Astrocyte of the spinal cord (primary cell): ENCODE data around the gene CTIF.

Experiments used
- DNase-seq: peaks from one replicate; pipeline ENCODE4 v3.0.0; 2011; ENCODE audit warnings: low read depth, low spot score
- H3K4me3 ChIP-seq: 2 replicates; pipeline ENCODE4 v1.5.1; 2011; ENCODE audit warnings: low read depth, mild to moderate bottlenecking, low read length, moderate library complexity
- in situ Hi-C: cut with HindIII; loops from 2 replicates; pipeline ENCODE4 v1.10.0; 2017; ENCODE audit warnings: low sequenced_read_pairs
- TF ChIP-seq, protein P1 (sequence below): IDR thresholded peaks from 2 replicates; pipeline ENCODE4 v1.5.1; 2012; ENCODE audit warnings: low read depth, mild to moderate bottlenecking, low read length, inconsistent platforms

The CTIF gene

GRCh38 chr18:48818329-48819254 is 279.8 kb downstream of the CTIF start:
- H3K4me3 ChIP-seq = no peak overlapping the region
- no peak for DNase-seq
- in situ Hi-C loops = no loop called here
- TF ChIP-seq, protein P1, sequence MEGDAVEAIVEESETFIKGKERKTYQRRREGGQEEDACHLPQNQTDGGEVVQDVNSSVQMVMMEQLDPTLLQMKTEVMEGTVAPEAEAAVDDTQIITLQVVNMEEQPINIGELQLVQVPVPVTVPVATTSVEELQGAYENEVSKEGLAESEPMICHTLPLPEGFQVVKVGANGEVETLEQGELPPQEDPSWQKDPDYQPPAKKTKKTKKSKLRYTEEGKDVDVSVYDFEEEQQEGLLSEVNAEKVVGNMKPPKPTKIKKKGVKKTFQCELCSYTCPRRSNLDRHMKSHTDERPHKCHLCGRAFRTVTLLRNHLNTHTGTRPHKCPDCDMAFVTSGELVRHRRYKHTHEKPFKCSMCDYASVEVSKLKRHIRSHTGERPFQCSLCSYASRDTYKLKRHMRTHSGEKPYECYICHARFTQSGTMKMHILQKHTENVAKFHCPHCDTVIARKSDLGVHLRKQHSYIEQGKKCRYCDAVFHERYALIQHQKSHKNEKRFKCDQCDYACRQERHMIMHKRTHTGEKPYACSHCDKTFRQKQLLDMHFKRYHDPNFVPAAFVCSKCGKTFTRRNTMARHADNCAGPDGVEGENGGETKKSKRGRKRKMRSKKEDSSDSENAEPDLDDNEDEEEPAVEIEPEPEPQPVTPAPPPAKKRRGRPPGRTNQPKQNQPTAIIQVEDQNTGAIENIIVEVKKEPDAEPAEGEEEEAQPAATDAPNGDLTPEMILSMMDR = no peak

DNA sequence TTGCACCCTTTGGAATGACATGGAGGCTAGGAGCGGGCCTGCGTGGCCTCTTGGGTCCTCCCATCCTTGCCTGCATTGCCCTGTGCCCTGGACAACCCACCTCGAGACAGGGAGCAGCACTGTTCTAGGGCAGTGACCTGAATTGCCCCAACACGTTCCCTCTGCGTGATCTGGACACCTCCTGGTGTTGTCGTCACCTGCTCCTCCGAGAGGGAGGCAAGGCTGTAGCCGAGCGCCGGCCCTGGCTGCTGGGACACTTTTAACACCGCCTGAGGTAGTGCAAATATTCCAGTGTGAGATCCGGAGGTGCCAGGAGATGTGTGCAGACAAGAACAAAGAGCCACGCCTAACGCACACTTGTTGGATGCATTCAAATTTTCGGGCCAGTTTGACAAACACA is 280.4 kb downstream of the CTIF start:
- TF ChIP-seq, protein P1 = no peak
- in situ Hi-C loops = no loop called here

GRCh38 chr18:48819781-48820482 is 281.1 kb downstream of the CTIF start:
- H3K4me3 ChIP-seq = no peak overlapping the region
- in situ Hi-C loops = no loop called here
- TF ChIP-seq, protein P1 = no peak
- no peak for DNase-seq

More for the DNA sequence above, 280.4 kb downstream of the CTIF start:
- H3K4me3 ChIP-seq = no peak overlapping the region
- DNase-seq = no peak

DNA sequence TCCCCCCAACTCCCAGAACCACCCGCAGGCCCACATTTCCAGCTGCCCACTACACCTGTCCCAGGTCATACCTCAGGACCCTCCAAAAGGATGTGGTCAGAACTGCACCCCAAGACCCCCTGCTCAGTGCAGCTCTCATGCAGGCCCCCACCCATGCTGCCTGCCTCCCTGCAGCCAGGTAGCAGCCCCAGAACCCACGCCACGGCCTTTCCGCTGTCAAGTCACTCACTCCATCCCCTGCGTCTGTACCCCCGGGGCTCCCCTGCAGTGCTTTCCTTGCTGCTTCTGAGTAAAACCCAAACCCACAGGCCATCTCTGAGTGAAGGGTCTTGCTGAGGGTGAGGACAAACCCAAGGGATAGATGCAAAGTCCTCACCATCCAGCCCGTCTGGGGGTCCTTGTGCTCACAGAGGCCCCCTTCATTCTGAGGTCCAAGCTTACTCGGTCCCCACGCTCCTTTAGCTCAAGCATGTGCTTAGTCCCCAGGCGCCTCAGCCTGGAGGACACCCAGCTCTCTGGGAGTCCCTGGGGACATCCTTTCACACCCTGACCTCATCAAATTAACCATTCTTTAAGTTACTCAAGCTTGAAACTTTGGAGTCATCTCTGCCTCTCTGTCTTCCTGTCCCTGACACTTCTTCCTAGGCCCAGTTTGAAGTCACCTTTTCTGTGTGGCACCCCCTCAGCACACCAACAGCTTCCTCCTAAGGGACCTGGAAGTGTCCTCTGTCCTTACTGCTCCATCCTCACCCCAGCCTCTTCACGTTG is 281.8 kb downstream of the CTIF start:
- TF ChIP-seq, protein P1 = no peak
- in situ Hi-C loops = no loop called here
- H3K4me3 ChIP-seq = no peak overlapping the region
- no peak for DNase-seq

DNA sequence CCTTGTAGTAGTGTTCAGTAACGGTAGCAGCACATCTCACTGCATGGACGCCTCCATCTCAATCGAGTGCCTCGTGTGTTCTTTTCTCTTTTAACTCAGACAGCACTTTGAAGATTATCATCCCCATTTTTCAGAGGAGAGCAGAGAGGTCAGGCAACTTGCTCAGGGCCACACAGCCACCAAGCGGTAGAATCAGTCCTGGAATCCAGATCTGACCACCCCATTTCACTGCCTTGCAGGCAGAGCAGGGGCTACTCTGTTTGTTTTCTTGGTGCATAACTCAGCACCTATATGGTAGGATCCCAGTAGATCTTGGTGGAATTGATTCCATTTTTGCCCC is 282.4 kb downstream of the CTIF start:
- H3K4me3 ChIP-seq = no peak overlapping the region
- TF ChIP-seq, protein P1 = no peak
- in situ Hi-C loops = no loop called here
- no peak for DNase-seq

DNA sequence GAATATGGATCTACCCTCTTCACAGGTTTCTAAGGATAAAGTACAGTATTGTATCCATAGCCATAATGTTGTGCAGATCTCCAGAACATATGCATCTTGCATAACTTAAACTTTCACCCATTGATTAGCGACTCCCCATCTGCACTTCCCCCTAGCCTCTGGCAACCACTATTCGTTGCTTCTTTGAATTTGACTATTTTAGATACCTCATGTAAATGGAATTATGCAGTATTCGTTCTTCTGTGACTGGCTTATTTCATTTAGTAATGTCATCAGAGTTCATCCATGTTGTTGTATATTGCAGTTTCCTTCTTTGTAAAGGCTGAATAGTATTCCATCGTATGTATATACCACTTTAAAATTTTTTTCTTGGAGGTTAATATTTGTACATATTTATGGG is 283.0 kb downstream of the CTIF start:
- in situ Hi-C loops = no loop called here
- TF ChIP-seq, protein P1 = no peak
- H3K4me3 ChIP-seq = no peak overlapping the region
- no peak for DNase-seq
